ENCODE results near the gene LPXN. TPM values are rescaled to one million over a fixed set of nuclear protein-coding genes. Genes with fewer than 3 reads are reported as not detected.

The LPXN gene
- polyA plus RNA-seq (2013, experiment 1 of 2), result 2.2 TPM
- polyA plus RNA-seq (2013, experiment 2 of 2), result 2.4 TPM

DNA sequence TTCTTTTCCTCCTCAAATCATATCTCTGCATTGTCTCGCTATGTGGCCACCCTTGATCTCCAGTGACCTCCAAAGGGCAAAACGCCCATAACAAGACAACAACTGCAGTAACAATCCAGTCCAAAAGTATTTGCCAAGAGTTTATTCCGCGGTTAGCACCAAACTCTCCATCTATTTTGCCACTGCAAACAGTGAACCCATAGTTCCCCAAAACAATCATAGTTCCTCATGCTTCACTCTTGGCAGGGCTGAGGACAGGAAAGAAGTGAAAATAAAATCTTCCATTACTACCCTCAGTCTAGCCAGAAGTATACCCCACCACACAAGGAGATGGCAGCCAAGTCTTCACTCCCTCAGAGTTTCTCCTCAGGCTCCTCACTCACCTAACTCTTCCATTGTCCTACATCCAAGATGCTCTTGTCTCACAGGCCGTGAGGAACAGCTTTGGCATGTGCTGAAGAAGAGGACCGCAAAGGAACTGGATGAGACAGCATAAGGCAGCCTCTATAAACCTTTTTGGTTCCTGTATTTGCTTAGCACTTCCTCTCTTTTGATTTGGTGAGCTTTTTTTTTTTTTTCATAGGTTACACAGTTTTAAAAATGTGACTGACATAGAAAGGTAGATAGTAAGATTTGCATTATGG is at the start of gene LPXN:
Gene LPXN, minus strand, starts transcription at position 480 of the 644 bp plus-strand sequence. Its CDS starts 84 bp downstream, at position 396.
- Histone ChIP-seq H3K27ac (replicated peaks; ENCODE audit: low read length) (no peak within 1 kb of the TSS), H2AK5ac (ENCODE audit: low read depth, low read length) (no peak within 1 kb of the TSS), H3K4me2 (ENCODE audit: insufficient read depth, low read length, poor library complexity, severe bottlenecking) (no peak within 1 kb of the TSS), H3K23ac (ENCODE audit: low read depth, low read length, poor library complexity) (no peak within 1 kb of the TSS), H3K4me1 (ENCODE audit: control insufficient read depth in 2 of 2, insufficient read depth in 1 of 2, low read depth in 1 of 2, low read length in 2 of 2) (peaks cover 0 to 1% of the 10 kb centered on the region in 2 donors), H3K36me3 (replicated peaks in 1 of 2; ENCODE audit: control insufficient read depth in 2 of 2, insufficient read depth in 2 of 2, low read length in 2 of 2) (peaks cover 0 to 5% of the 10 kb centered on the region in 2 donors), H3K9me3 (replicated peaks in 1 of 2; ENCODE audit: control insufficient read depth in 2 of 2, insufficient read depth in 1 of 2, low read depth in 1 of 2, low read length in 2 of 2) (no peaks in the 10 kb centered on the region), H3K9ac (ENCODE audit: low read depth, low read length, poor library complexity) (no peak within 1 kb of the TSS), H3K4ac (ENCODE audit: low read length) (no peak within 1 kb of the TSS), H3K14ac (ENCODE audit: low read length) (no peak within 1 kb of the TSS), H2BK15ac (ENCODE audit: low read length) (no peak within 1 kb of the TSS), H4K91ac (ENCODE audit: low read depth, low read length, poor library complexity) (no peak within 1 kb of the TSS), H2AFZ (ENCODE audit: low read length) (no peak within 1 kb of the TSS), H3K27me3 (ENCODE audit: control insufficient read depth in 3 of 3, insufficient read depth in 3 of 3, low read depth in 1 of 3, low read length in 3 of 3) (no peaks in the 10 kb centered on the region), H3K79me1 (ENCODE audit: low read depth, low read length) (no peaks in the 10 kb centered on the region), H3K4me3 (ENCODE audit: low read length in 2 of 2) (peak within 1 kb of the TSS in 1 of 2 donors; percentile 97), H2BK5ac (ENCODE audit: low read length) (no peak within 1 kb of the TSS), H2BK12ac (ENCODE audit: low read length) (no peak within 1 kb of the TSS), H3K18ac (ENCODE audit: low read length) (no peak within 1 kb of the TSS), H4K8ac (ENCODE audit: low read depth, low read length) (no peak within 1 kb of the TSS), H2BK120ac (ENCODE audit: low read depth, low read length) (no peak within 1 kb of the TSS)
- no CpG with 5 or more reads among the region's 6 CpGs for WGBS, 2 donors (ENCODE audit: extremely low coverage in 2 of 2, insufficient read length in 2 of 2, insufficient replicate concordance in 1 of 2)
- no peak for DNase-seq (ENCODE audit: low spot score)

DNA sequence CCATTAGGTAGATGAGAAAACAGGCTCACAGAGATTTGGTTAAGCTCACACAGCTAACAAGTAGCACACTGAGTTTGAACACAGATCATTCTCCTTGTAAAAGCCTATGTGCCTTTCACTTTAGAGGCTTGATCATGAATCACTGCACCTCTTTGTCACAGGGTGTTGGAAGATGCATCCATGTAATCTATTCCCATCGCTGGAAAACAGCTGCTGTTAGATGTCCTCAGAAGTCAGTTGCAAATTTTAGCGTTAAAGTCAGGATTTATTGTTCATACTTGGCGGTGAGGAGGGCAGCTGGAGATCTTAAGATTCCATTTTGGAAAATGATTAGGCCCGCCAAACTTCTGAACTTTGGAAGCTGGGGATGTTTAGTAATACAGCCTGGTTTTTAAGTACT is 49.4 kb upstream of the LPXN start:
- no CpG with 5 or more reads among the region's 4 CpGs for WGBS, 2 donors (ENCODE audit: extremely low coverage in 2 of 2, insufficient read length in 2 of 2, insufficient replicate concordance in 1 of 2)
- Histone ChIP-seq H2BK12ac (ENCODE audit: low read length) (no peak overlapping the region), H3K18ac (ENCODE audit: low read length) (no peak overlapping the region), H3K9me3 (replicated peaks in 1 of 2; ENCODE audit: control insufficient read depth in 2 of 2, insufficient read depth in 1 of 2, low read depth in 1 of 2, low read length in 2 of 2) (no peaks in the 10 kb centered on the region), H3K4me3 (ENCODE audit: low read length in 2 of 2) (no peak overlapping the region), H2AFZ (ENCODE audit: low read length) (no peak overlapping the region), H3K27me3 (ENCODE audit: control insufficient read depth in 3 of 3, insufficient read depth in 3 of 3, low read depth in 1 of 3, low read length in 3 of 3) (no peaks in the 10 kb centered on the region), H2BK5ac (ENCODE audit: low read length) (no peak overlapping the region), H4K8ac (ENCODE audit: low read depth, low read length) (no peak overlapping the region), H3K79me1 (ENCODE audit: low read depth, low read length) (no peaks in the 10 kb centered on the region), H3K4me2 (ENCODE audit: insufficient read depth, low read length, poor library complexity, severe bottlenecking) (no peak overlapping the region), H3K23ac (ENCODE audit: low read depth, low read length, poor library complexity) (no peak overlapping the region), H3K27ac (replicated peaks; ENCODE audit: low read length) (no peak overlapping the region), H2BK15ac (ENCODE audit: low read length) (no peak overlapping the region), H3K9ac (ENCODE audit: low read depth, low read length, poor library complexity) (no peak overlapping the region), H3K4ac (ENCODE audit: low read length) (no peak overlapping the region), H3K14ac (ENCODE audit: low read length) (no peak overlapping the region), H3K36me3 (replicated peaks in 1 of 2; ENCODE audit: control insufficient read depth in 2 of 2, insufficient read depth in 2 of 2, low read length in 2 of 2) (peaks cover 22 to 91% of the 10 kb centered on the region in 2 donors), H4K91ac (ENCODE audit: low read depth, low read length, poor library complexity) (no peak overlapping the region), H2BK120ac (ENCODE audit: low read depth, low read length) (no peak overlapping the region), H3K4me1 (ENCODE audit: control insufficient read depth in 2 of 2, insufficient read depth in 1 of 2, low read depth in 1 of 2, low read length in 2 of 2) (no peaks in the 10 kb centered on the region), H2AK5ac (ENCODE audit: low read depth, low read length) (no peak overlapping the region)
- no peak for DNase-seq (ENCODE audit: low spot score)

DNA sequence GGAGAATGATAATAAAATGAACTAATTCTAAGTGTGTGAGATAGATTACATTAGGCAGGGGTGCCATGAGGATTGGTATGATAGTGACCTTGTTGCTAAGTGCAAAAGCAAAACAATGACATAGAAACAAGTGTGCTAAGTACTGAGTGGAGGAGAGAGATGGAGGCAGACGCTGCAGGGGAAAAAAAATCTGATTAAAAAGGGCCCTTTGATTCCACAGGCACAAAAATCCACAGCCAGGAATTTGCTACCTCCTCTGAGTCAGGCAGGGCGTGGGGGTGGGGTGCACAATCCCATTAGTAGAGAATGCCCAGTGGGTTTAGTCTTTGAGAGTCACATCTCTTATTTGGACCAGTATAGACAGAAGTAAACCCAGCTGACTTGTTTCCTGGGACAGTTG is 46.7 kb upstream of the LPXN start, which contains the start of gene CNTF:
Gene CNTF, plus strand, starts transcription at position 322 of the 400 bp plus-strand sequence. CDS start 88 bp downstream, outside the sequence.
- Histone ChIP-seq H3K4me1 (ENCODE audit: control insufficient read depth in 2 of 2, insufficient read depth in 1 of 2, low read depth in 1 of 2, low read length in 2 of 2) (no peaks in the 10 kb centered on the region), H3K27ac (replicated peaks; ENCODE audit: low read length) (no peak within 1 kb of the TSS)

DNA sequence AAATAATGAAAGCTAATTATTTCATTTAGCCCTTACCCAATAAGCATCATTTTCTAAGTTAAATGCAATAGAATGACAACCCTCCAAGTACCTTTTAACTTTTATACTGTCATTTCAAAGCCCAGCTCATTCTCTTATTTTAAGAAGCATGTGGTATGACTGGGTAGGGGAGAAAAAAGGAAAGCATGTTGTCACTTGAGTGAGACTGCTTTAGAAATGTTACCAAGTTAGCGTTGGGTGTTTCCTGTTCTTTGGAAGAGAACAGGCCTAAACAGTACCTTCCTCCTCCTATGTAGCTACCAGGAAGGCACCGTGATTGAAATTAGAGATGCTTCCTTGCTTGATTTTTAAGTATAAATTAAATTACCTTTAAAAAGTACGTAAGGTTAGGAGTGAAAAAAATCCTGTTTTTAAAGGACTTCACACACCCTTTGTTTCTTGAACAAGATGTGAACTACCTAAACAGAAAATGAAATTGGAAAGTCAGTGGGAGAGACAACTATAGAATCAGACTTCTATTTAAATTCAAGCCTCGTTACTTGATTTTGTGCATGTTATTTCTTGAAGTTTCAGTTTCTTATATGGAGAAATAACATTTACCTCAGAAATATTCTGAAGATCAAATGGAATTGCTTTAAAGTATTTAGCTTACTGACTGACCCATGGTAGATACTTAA is 46.1 kb upstream of the LPXN start:
- no peak overlapping the region for H3K27ac ChIP-seq (replicated peaks; ENCODE audit: low read length)
- WGBS, 2 donors (ENCODE audit: extremely low coverage in 2 of 2, insufficient read length in 2 of 2, insufficient replicate concordance in 1 of 2), result no CpG with 5 or more reads among the region's 4 CpGs
- H2BK15ac ChIP-seq (ENCODE audit: low read length), result no peak overlapping the region

More for the DNA sequence above, 46.7 kb upstream of the LPXN start, which contains the start of gene CNTF:
- no peak within 1 kb of the TSS for H3K23ac ChIP-seq (ENCODE audit: low read depth, low read length, poor library complexity)
- H2BK12ac ChIP-seq (ENCODE audit: low read length), result no peak within 1 kb of the TSS
- no peak within 1 kb of the TSS for H3K4me2 ChIP-seq (ENCODE audit: insufficient read depth, low read length, poor library complexity, severe bottlenecking)
- H3K27me3 ChIP-seq (ENCODE audit: control insufficient read depth in 3 of 3, insufficient read depth in 3 of 3, low read depth in 1 of 3, low read length in 3 of 3), result no peaks in the 10 kb centered on the region
- no peak within 1 kb of the TSS for H3K9ac ChIP-seq (ENCODE audit: low read depth, low read length, poor library complexity)
- H3K79me1 ChIP-seq (ENCODE audit: low read depth, low read length), result no peaks in the 10 kb centered on the region
- no peak within 1 kb of the TSS for H3K4ac ChIP-seq (ENCODE audit: low read length)
- no peak within 1 kb of the TSS for H2AFZ ChIP-seq (ENCODE audit: low read length)
- no peak within 1 kb of the TSS for H3K18ac ChIP-seq (ENCODE audit: low read length)
- no peak for DNase-seq (ENCODE audit: low spot score)
- WGBS, 2 donors (ENCODE audit: extremely low coverage in 2 of 2, insufficient read length in 2 of 2, insufficient replicate concordance in 1 of 2), result no CpG with 5 or more reads among the region's 2 CpGs
- H3K9me3 ChIP-seq (replicated peaks in 1 of 2; ENCODE audit: control insufficient read depth in 2 of 2, insufficient read depth in 1 of 2, low read depth in 1 of 2, low read length in 2 of 2), result no peaks in the 10 kb centered on the region
- H3K14ac ChIP-seq (ENCODE audit: low read length), result no peak within 1 kb of the TSS
- no peak within 1 kb of the TSS for H2BK15ac ChIP-seq (ENCODE audit: low read length)
- no peak within 1 kb of the TSS for H2BK5ac ChIP-seq (ENCODE audit: low read length)
- H3K36me3 ChIP-seq (replicated peaks in 1 of 2; ENCODE audit: control insufficient read depth in 2 of 2, insufficient read depth in 2 of 2, low read length in 2 of 2), result peaks cover 26 to 100% of the 10 kb centered on the region in 2 donors
- H2AK5ac ChIP-seq (ENCODE audit: low read depth, low read length), result no peak within 1 kb of the TSS
- no peak within 1 kb of the TSS for H2BK120ac ChIP-seq (ENCODE audit: low read depth, low read length)
- H4K91ac ChIP-seq (ENCODE audit: low read depth, low read length, poor library complexity), result no peak within 1 kb of the TSS
- H4K8ac ChIP-seq (ENCODE audit: low read depth, low read length), result no peak within 1 kb of the TSS
- no peak within 1 kb of the TSS for H3K4me3 ChIP-seq (ENCODE audit: low read length in 2 of 2)

More for the DNA sequence above, 46.1 kb upstream of the LPXN start:
- H2AFZ ChIP-seq (ENCODE audit: low read length), result no peak overlapping the region
- peaks cover 27 to 100% of the 10 kb centered on the region in 2 donors for H3K36me3 ChIP-seq (replicated peaks in 1 of 2; ENCODE audit: control insufficient read depth in 2 of 2, insufficient read depth in 2 of 2, low read length in 2 of 2)
- H4K91ac ChIP-seq (ENCODE audit: low read depth, low read length, poor library complexity), result no peak overlapping the region
- H3K27me3 ChIP-seq (ENCODE audit: control insufficient read depth in 3 of 3, insufficient read depth in 3 of 3, low read depth in 1 of 3, low read length in 3 of 3), result no peaks in the 10 kb centered on the region
- no peak overlapping the region for H3K14ac ChIP-seq (ENCODE audit: low read length)
- no peak overlapping the region for H3K4me3 ChIP-seq (ENCODE audit: low read length in 2 of 2)
- H3K4me2 ChIP-seq (ENCODE audit: insufficient read depth, low read length, poor library complexity, severe bottlenecking), result no peak overlapping the region
- no peak overlapping the region for H4K8ac ChIP-seq (ENCODE audit: low read depth, low read length)
- H3K9me3 ChIP-seq (replicated peaks in 1 of 2; ENCODE audit: control insufficient read depth in 2 of 2, insufficient read depth in 1 of 2, low read depth in 1 of 2, low read length in 2 of 2), result no peaks in the 10 kb centered on the region
- H3K4ac ChIP-seq (ENCODE audit: low read length), result no peak overlapping the region
- no peak overlapping the region for H2AK5ac ChIP-seq (ENCODE audit: low read depth, low read length)
- H2BK12ac ChIP-seq (ENCODE audit: low read length), result no peak overlapping the region
- H3K9ac ChIP-seq (ENCODE audit: low read depth, low read length, poor library complexity), result no peak overlapping the region
- no peak overlapping the region for H3K18ac ChIP-seq (ENCODE audit: low read length)
- H3K23ac ChIP-seq (ENCODE audit: low read depth, low read length, poor library complexity), result no peak overlapping the region
- DNase-seq (ENCODE audit: low spot score), result no peak
- H3K79me1 ChIP-seq (ENCODE audit: low read depth, low read length), result no peaks in the 10 kb centered on the region
- H2BK120ac ChIP-seq (ENCODE audit: low read depth, low read length), result no peak overlapping the region
- H2BK5ac ChIP-seq (ENCODE audit: low read length), result no peak overlapping the region
- H3K4me1 ChIP-seq (ENCODE audit: control insufficient read depth in 2 of 2, insufficient read depth in 1 of 2, low read depth in 1 of 2, low read length in 2 of 2), result no peaks in the 10 kb centered on the region

Measured in neuronal stem cell (in vitro differentiated cells).